HepG2 (cell line): Measurements from ENCODE around the gene MYL9. TPM values are rescaled to one million over a fixed set of nuclear protein-coding genes. Genes with fewer than 3 reads are reported as not detected.

Experiments
- AGO1 ChIP-seq: fragments of 200-400 bp; formaldehyde crosslinking; IDR thresholded peaks from 2 replicates; pipeline ENCODE4 v1.6.1; 2017; ENCODE audit warnings: mild to moderate bottlenecking, low read depth, low read length, moderate library complexity; ENCODE audit not compliant: poor library complexity, severe bottlenecking
- CENPX ChIP-seq: sonication (generic); formaldehyde crosslinking; IDR thresholded peaks from 2 replicates; pipeline ENCODE4 v1.9.0; 2021; ENCODE audit warnings: mild to moderate bottlenecking, missing genetic modification reagents, moderate library complexity
- FOXC1 ChIP-seq: sonication (generic); formaldehyde crosslinking; IDR thresholded peaks from 2 replicates; pipeline ENCODE4 v1.8.0; 2022; ENCODE audit warnings: mild to moderate bottlenecking, missing genetic modification reagents, borderline replicate concordance
- HDAC2 ChIP-seq: sonication (generic); formaldehyde crosslinking; IDR thresholded peaks from 2 replicates; pipeline ENCODE4 v1.4.0; 2020; ENCODE audit warnings: missing genetic modification reagents
- HOXD1 ChIP-seq: sonication (generic); formaldehyde crosslinking; IDR thresholded peaks from 2 replicates; pipeline ENCODE4 v1.5.0; 2020; ENCODE audit warnings: missing genetic modification reagents
- KLF13 ChIP-seq: sonication (generic); formaldehyde crosslinking; IDR thresholded peaks from 2 replicates; pipeline ENCODE4 v1.4.0; 2020; ENCODE audit warnings: mild to moderate bottlenecking, missing genetic modification reagents
- KLF9 ChIP-seq: IDR thresholded peaks from 2 replicates; pipeline ENCODE4 v1.6.1; 2016; ENCODE audit warnings: low read depth
- POLR2G ChIP-seq: fragments of 200-400 bp; formaldehyde crosslinking; IDR thresholded peaks from 2 replicates; pipeline ENCODE4 v1.6.1; 2018; ENCODE audit warnings: mild to moderate bottlenecking, low read depth, low read length, moderate library complexity
- TEF ChIP-seq: sonication (generic); formaldehyde crosslinking; IDR thresholded peaks from 2 replicates; pipeline ENCODE4 v1.5.0; 2020; ENCODE audit warnings: missing genetic modification reagents
- THYN1 ChIP-seq: sonication (generic); formaldehyde crosslinking; IDR thresholded peaks from 2 replicates; pipeline ENCODE4 v1.8.1; 2023; ENCODE audit warnings: low read depth, mild to moderate bottlenecking, moderate library complexity, missing genetic modification reagents, borderline replicate concordance
- ZBTB40 ChIP-seq, 2 experiments: fragments of 450-650 bp in 1 of 2; sonication (generic) in 1 of 2; formaldehyde crosslinking in 1 of 2; IDR thresholded peaks; 2 replicates each; pipeline versions ENCODE4 v1.6.1 to v1.8.0; 2016 to 2022; ENCODE audit warnings: antibody characterized with exemption in 1 of 2, mild to moderate bottlenecking in 1 of 2, missing genetic modification reagents in 1 of 2
- ZBTB44 ChIP-seq: sonication (generic); formaldehyde crosslinking; IDR thresholded peaks from 2 replicates; pipeline ENCODE4 v1.4.0; 2020; ENCODE audit warnings: missing genetic modification reagents
- ZC3H4 ChIP-seq: sonication (generic); formaldehyde crosslinking; IDR thresholded peaks from 2 replicates; pipeline ENCODE4 v1.4.0; 2020; ENCODE audit warnings: missing genetic modification reagents, borderline replicate concordance
- ZNF558 ChIP-seq: sonication (generic); formaldehyde crosslinking; IDR thresholded peaks from 2 replicates; pipeline ENCODE4 v1.9.0; 2022; ENCODE audit warnings: mild to moderate bottlenecking, missing genetic modification reagents, borderline replicate concordance
- ZZZ3 ChIP-seq: sonication (generic); formaldehyde crosslinking; IDR thresholded peaks from 2 replicates; pipeline ENCODE4 v1.4.0; 2020; ENCODE audit warnings: missing genetic modification reagents, mild to moderate bottlenecking, borderline replicate concordance
- polyA plus RNA-seq, 8 experiments: library from polyadenylated mRNA; depleted of rRNA in 3 of 8; stranded (reverse) in 7 of 8; unstranded in 1 of 8; fragments of >200 nt; fragmentation: Illumina TruSeq in 4 of 8; extraction: Trizol in 4 of 8; gene quantifications; 2 replicates each; pipeline versions ENCODE4 v1.2.1 to v1.2.3, GENCODE V29; 2011 to 2016; ENCODE audit warnings: low read depth in 4 of 8, missing spikeins in 1 of 8, mixed read lengths in 1 of 8; ENCODE audit not compliant: insufficient read depth in 1 of 8
- total RNA-seq, 5 experiments: library from RNA; depleted of rRNA; stranded (reverse); fragments of >200 nt; fragmentation: Illumina TruSeq; extraction: Trizol; gene quantifications; 2 replicates each; pipeline ENCODE4 v1.2.3, GENCODE V29; 2016; ENCODE audit warnings: low read depth in 1 of 5

Gene MYL9
- total and polyA plus RNA-seq, 2 of the 13 experiments (the other 11 are each of a cell fraction or from before 2014, with no cell fraction given), result 0.87 to 2.2 TPM

- TF ChIP-seq KLF13 (CRISPR knock-in tag) (no peak), ZNF558 (CRISPR knock-in tag) (no peak), CENPX (no peak), ZBTB44 (CRISPR knock-in tag) (no peak), FOXC1 (CRISPR knock-in tag) (no peak), ZC3H4 (CRISPR knock-in tag) (no peak), HDAC2 (CRISPR knock-in tag) (peak; percentile 22; the same call in 1 of the 2 replicates), ZZZ3 (CRISPR knock-in tag) (0 out of 2 replicates have a peak, but pooled peaks have one; percentile 31), THYN1 (CRISPR knock-in tag) (no peak), ZBTB40 (IDR thresholded peaks at IDR 0.05) (no peak), ZBTB40 (CRISPR knock-in tag; IDR thresholded peaks at IDR 0.05) (no peak), KLF9 (CRISPR knock-in tag) (no peak; the same call in 1 of the 2 replicates), AGO1 (no peak), POLR2G (peak; percentile 66), HOXD1 (CRISPR knock-in tag) (no peak), TEF (CRISPR knock-in tag) (no peak)
These were observed 30.5 kb downstream of the MYL9 start (continued) for GRCh38 chr20:36571564-36572504.
